GM21619 (cell line): Measurements from ENCODE around the gene ADCY5.

Experiments used
- ATAC-seq: cut with Tn5 transposase; IDR thresholded peaks from one replicate; pipeline ENCODE4 v1.9.1; 2021; ENCODE audit not compliant: unreplicated experiment

ADCY5 gene

GRCh38 chr3:123459862-123460261 is 11.0 kb upstream of the ADCY5 start:
- ATAC-seq: no peak

GRCh38 chr3:123458255-123458654 is 9.4 kb upstream of the ADCY5 start:
- no peak for ATAC-seq

GRCh38 chr3:123457841-123458240 is 9.0 kb upstream of the ADCY5 start:
- no peak for ATAC-seq

GRCh38 chr3:123453675-123454074 is 4.8 kb upstream of the ADCY5 start:
- no peak for ATAC-seq

GRCh38 chr3:123451186-123451585 is 2.3 kb upstream of the ADCY5 start:
- no peak for ATAC-seq

GRCh38 chr3:123449997-123450604 is 1.2 kb upstream of the ADCY5 start:
- no peak for ATAC-seq

GRCh38 chr3:123449102-123449996 is 459 bp upstream of the ADCY5 start:
- ATAC-seq: no peak

- no peak for ATAC-seq
Measured at GRCh38 chr3:123447749-123448517, 957 bp downstream of the ADCY5 start.

GRCh38 chr3:123447416-123447748 is 1.5 kb downstream of the ADCY5 start:
- no peak for ATAC-seq

GRCh38 chr3:123446610-123447109 is 2.2 kb downstream of the ADCY5 start:
- ATAC-seq: no peak

- no peak for ATAC-seq
Measured at GRCh38 chr3:123446210-123446609, 2.7 kb downstream of the ADCY5 start.

- ATAC-seq: no peak
Measured at GRCh38 chr3:123445702-123446101, 3.2 kb downstream of the ADCY5 start.

- no peak for ATAC-seq
Measured at GRCh38 chr3:123444744-123445143, 4.1 kb downstream of the ADCY5 start.

- ATAC-seq: no peak
Measured at GRCh38 chr3:123444023-123444422, 4.9 kb downstream of the ADCY5 start.

GRCh38 chr3:123442908-123443307 is 6.0 kb downstream of the ADCY5 start:
- no peak for ATAC-seq

GRCh38 chr3:123442125-123442524 is 6.8 kb downstream of the ADCY5 start:
- ATAC-seq: no peak

- no peak for ATAC-seq
Measured at GRCh38 chr3:123439806-123440580, 8.9 kb downstream of the ADCY5 start.

- ATAC-seq: no peak
Measured at GRCh38 chr3:123432832-123433523, 15.9 kb downstream of the ADCY5 start.

- ATAC-seq: no peak
Measured at GRCh38 chr3:123431658-123432324, 17.1 kb downstream of the ADCY5 start.
